Activated naive CD8-positive, alpha-beta T cell treated with anti-CD3 and anti-CD28 coated beads, Interleukin-2, amount 10 ng/mL, durations not matched to agents 7 days and 5 days (primary cell): ENCODE data around the gene INPP5J. TPM values are rescaled to one million over a fixed set of nuclear protein-coding genes. Genes with fewer than 3 reads are reported as not detected.

Experiments used
- ATAC-seq: fragments of 150-1000 bp; cut with Tn5 transposase; one replicate; pipeline ENCODE4 v1.10.0; 2021; ENCODE audit warnings: low read depth, moderate library complexity
- POLR2A ChIA-PET: fragments of 350-600 bp; sonication (Branson Sonifier 250); formaldehyde crosslinking; loops from one replicate; lab custom pipeline; 2021; ENCODE audit warnings: antibody characterized with exemption; lab: Charles Lee
- DNase-seq: peaks from one replicate; pipeline ENCODE4 v3.0.0; 2021
- H3K27ac Mint-ChIP-seq: one replicate; pipeline ENCODE4 v1.8.0; 2022; ENCODE audit warnings: mild to moderate bottlenecking, mixed read lengths
- H3K27me3 Mint-ChIP-seq: one replicate; pipeline ENCODE4 v1.8.0; 2022; ENCODE audit warnings: mild to moderate bottlenecking, moderate library complexity, mixed read lengths
- H3K36me3 Mint-ChIP-seq: one replicate; pipeline ENCODE4 v1.8.0; 2021; ENCODE audit warnings: mild to moderate bottlenecking, mixed read lengths
- H3K4me1 Mint-ChIP-seq: one replicate; pipeline ENCODE4 v1.8.0; 2021; ENCODE audit warnings: mixed read lengths
- H3K4me3 Mint-ChIP-seq: one replicate; pipeline ENCODE4 v1.8.0; 2022; ENCODE audit warnings: mild to moderate bottlenecking, moderate library complexity, mixed read lengths
- H3K9me3 Mint-ChIP-seq: one replicate; pipeline ENCODE4 v1.8.0; 2021; ENCODE audit warnings: mixed read lengths
- total RNA-seq, 2 experiments: library from RNA; stranded (reverse); gene quantifications; one replicate each; pipeline ENCODE4 v1.2.3, GENCODE V29; 2021

The INPP5J gene
- total RNA-seq, 2 experiments from 2014 or later = 0.31 to 0.39 TPM

GRCh38 chr22:31126869-31127175 lies 4.1 kb downstream of the INPP5J start:
- H3K9me3 Mint-ChIP-seq = no peaks in the 10 kb centered on the region
- H3K36me3 Mint-ChIP-seq = no peaks in the 10 kb centered on the region
- POLR2A ChIA-PET = no interaction called here
- ATAC-seq (no peak), DNase-seq (no peak)
- H3K27me3 Mint-ChIP-seq = no peaks in the 10 kb centered on the region
- H3K27ac Mint-ChIP-seq = no peak overlapping the region
- no peak overlapping the region for H3K4me3 Mint-ChIP-seq
- H3K4me1 Mint-ChIP-seq = no peaks in the 10 kb centered on the region

- POLR2A ChIA-PET = no interaction called here
- Mint-ChIP-seq H3K4me1 (no peaks in the 10 kb centered on the region), H3K36me3 (no peaks in the 10 kb centered on the region), H3K4me3 (no peak overlapping the region), H3K27ac (no peak overlapping the region), H3K9me3 (no peaks in the 10 kb centered on the region), H3K27me3 (no peaks in the 10 kb centered on the region)
- DNase-seq (no peak), ATAC-seq (no peak)
These were observed 4.5 kb downstream of the INPP5J start for GRCh38 chr22:31127181-31127772.

- no peak for DNase-seq
- Mint-ChIP-seq H3K27ac (no peak overlapping the region), H3K36me3 (no peaks in the 10 kb centered on the region), H3K27me3 (no peaks in the 10 kb centered on the region), H3K4me1 (no peaks in the 10 kb centered on the region), H3K4me3 (no peak overlapping the region), H3K9me3 (no peaks in the 10 kb centered on the region)
- POLR2A ChIA-PET = no interaction called here
- no peak for ATAC-seq
These were observed 5.4 kb downstream of the INPP5J start for GRCh38 chr22:31128156-31128555.

GRCh38 chr22:31130873-31131272 lies 8.1 kb downstream of the INPP5J start:
- H3K4me3 Mint-ChIP-seq = no peak overlapping the region

GRCh38 chr22:31133911-31134310 lies 11.1 kb downstream of the INPP5J start:
- ATAC-seq (no peak), DNase-seq (no peak)
- Mint-ChIP-seq H3K9me3 (no peaks in the 10 kb centered on the region), H3K27ac (no peak overlapping the region), H3K4me3 (no peak overlapping the region), H3K4me1 (no peaks in the 10 kb centered on the region), H3K36me3 (no peaks in the 10 kb centered on the region), H3K27me3 (no peaks in the 10 kb centered on the region)
- POLR2A ChIA-PET = no interaction called here

More at GRCh38 chr22:31130873-31131272, 8.1 kb downstream of the INPP5J start:
- Mint-ChIP-seq H3K36me3 (no peaks in the 10 kb centered on the region), H3K4me1 (no peaks in the 10 kb centered on the region), H3K27me3 (no peaks in the 10 kb centered on the region), H3K27ac (no peak overlapping the region), H3K9me3 (no peaks in the 10 kb centered on the region)
- POLR2A ChIA-PET = no interaction called here
- no peak for DNase-seq
- ATAC-seq = no peak

GRCh38 chr22:31134688-31135087 lies 11.9 kb downstream of the INPP5J start:
- POLR2A ChIA-PET = no interaction called here
- H3K27ac Mint-ChIP-seq = no peak overlapping the region
- no peak for ATAC-seq
- H3K4me3 Mint-ChIP-seq = no peak overlapping the region
- H3K36me3 Mint-ChIP-seq = no peaks in the 10 kb centered on the region
- H3K27me3 Mint-ChIP-seq = no peaks in the 10 kb centered on the region
- H3K4me1 Mint-ChIP-seq = no peaks in the 10 kb centered on the region
- DNase-seq = no peak
- H3K9me3 Mint-ChIP-seq = no peaks in the 10 kb centered on the region

GRCh38 chr22:31135706-31136105 lies 12.9 kb downstream of the INPP5J start:
- no peak overlapping the region for H3K4me3 Mint-ChIP-seq
- DNase-seq = no peak
- H3K9me3 Mint-ChIP-seq = no peaks in the 10 kb centered on the region
- H3K27ac Mint-ChIP-seq = no peak overlapping the region
- H3K27me3 Mint-ChIP-seq = no peaks in the 10 kb centered on the region
- H3K4me1 Mint-ChIP-seq = no peaks in the 10 kb centered on the region
- no peak for ATAC-seq
- no peaks in the 10 kb centered on the region for H3K36me3 Mint-ChIP-seq
- POLR2A ChIA-PET = no interaction called here

GRCh38 chr22:31136155-31136554 lies 13.4 kb downstream of the INPP5J start:
- DNase-seq = no peak
- POLR2A ChIA-PET = no interaction called here
- H3K9me3 Mint-ChIP-seq = no peaks in the 10 kb centered on the region
- H3K4me1 Mint-ChIP-seq = no peaks in the 10 kb centered on the region
- no peak overlapping the region for H3K4me3 Mint-ChIP-seq
- H3K27me3 Mint-ChIP-seq = no peaks in the 10 kb centered on the region
- no peak overlapping the region for H3K27ac Mint-ChIP-seq
- ATAC-seq = no peak
- H3K36me3 Mint-ChIP-seq = no peaks in the 10 kb centered on the region

GRCh38 chr22:31136711-31137110 lies 13.9 kb downstream of the INPP5J start:
- no peaks in the 10 kb centered on the region for H3K36me3 Mint-ChIP-seq
- H3K27me3 Mint-ChIP-seq = no peaks in the 10 kb centered on the region
- DNase-seq (no peak), ATAC-seq (no peak)
- POLR2A ChIA-PET = no interaction called here
- H3K27ac Mint-ChIP-seq = no peak overlapping the region
- H3K4me1 Mint-ChIP-seq = no peaks in the 10 kb centered on the region
- no peaks in the 10 kb centered on the region for H3K9me3 Mint-ChIP-seq
- no peak overlapping the region for H3K4me3 Mint-ChIP-seq

- ATAC-seq (no peak), DNase-seq (no peak)
- Mint-ChIP-seq H3K36me3 (no peaks in the 10 kb centered on the region), H3K4me3 (no peak overlapping the region), H3K4me1 (no peaks in the 10 kb centered on the region), H3K9me3 (no peaks in the 10 kb centered on the region), H3K27ac (no peak overlapping the region), H3K27me3 (no peaks in the 10 kb centered on the region)
- POLR2A ChIA-PET = no interaction called here
These were observed 15.0 kb downstream of the INPP5J start for GRCh38 chr22:31137721-31138120.

GRCh38 chr22:31138126-31138525 lies 15.4 kb downstream of the INPP5J start:
- H3K4me1 Mint-ChIP-seq = no peaks in the 10 kb centered on the region
- no peak overlapping the region for H3K27ac Mint-ChIP-seq
- POLR2A ChIA-PET = no interaction called here
- H3K27me3 Mint-ChIP-seq = no peaks in the 10 kb centered on the region
- H3K36me3 Mint-ChIP-seq = no peaks in the 10 kb centered on the region
- H3K4me3 Mint-ChIP-seq = no peak overlapping the region
- ATAC-seq (no peak), DNase-seq (no peak)
- no peaks in the 10 kb centered on the region for H3K9me3 Mint-ChIP-seq

GRCh38 chr22:31139066-31139465 lies 16.3 kb downstream of the INPP5J start:
- Mint-ChIP-seq H3K27me3 (no peaks in the 10 kb centered on the region), H3K9me3 (no peaks in the 10 kb centered on the region), H3K27ac (no peak overlapping the region), H3K4me1 (peaks cover 2% of the 10 kb centered on the region), H3K36me3 (no peaks in the 10 kb centered on the region), H3K4me3 (no peak overlapping the region)
- POLR2A ChIA-PET = no interaction called here
- ATAC-seq = no peak
- no peak for DNase-seq

- ATAC-seq (no peak), DNase-seq (no peak)
- H3K9me3 Mint-ChIP-seq = no peaks in the 10 kb centered on the region
- no peak within 1 kb of the TSS for H3K4me3 Mint-ChIP-seq
- POLR2A ChIA-PET = no interaction called here
- no peaks in the 10 kb centered on the region for H3K36me3 Mint-ChIP-seq
- no peak within 1 kb of the TSS for H3K27ac Mint-ChIP-seq
- no peaks in the 10 kb centered on the region for H3K27me3 Mint-ChIP-seq
- peaks cover 8% of the 10 kb centered on the region for H3K4me1 Mint-ChIP-seq
These were observed 17.3 kb downstream of the INPP5J start, which contains the start of gene PLA2G3 for GRCh38 chr22:31139866-31140716. TSS of gene PLA2G3 (minus strand) at chr22:31140508. CDS start at chr22:31140354, 154 bp downstream.

GRCh38 chr22:31140746-31141145 lies 18.0 kb downstream of the INPP5J start:
- POLR2A ChIA-PET = no interaction called here
- no peaks in the 10 kb centered on the region for H3K36me3 Mint-ChIP-seq
- no peaks in the 10 kb centered on the region for H3K27me3 Mint-ChIP-seq
- H3K4me1 Mint-ChIP-seq = peaks cover 8% of the 10 kb centered on the region
- H3K9me3 Mint-ChIP-seq = no peaks in the 10 kb centered on the region
- H3K4me3 Mint-ChIP-seq = no peak overlapping the region
- ATAC-seq (no peak), DNase-seq (no peak)
- H3K27ac Mint-ChIP-seq = no peak overlapping the region
